ENCODE results near the gene SPINDOC.

SPINDOC gene

DNA sequence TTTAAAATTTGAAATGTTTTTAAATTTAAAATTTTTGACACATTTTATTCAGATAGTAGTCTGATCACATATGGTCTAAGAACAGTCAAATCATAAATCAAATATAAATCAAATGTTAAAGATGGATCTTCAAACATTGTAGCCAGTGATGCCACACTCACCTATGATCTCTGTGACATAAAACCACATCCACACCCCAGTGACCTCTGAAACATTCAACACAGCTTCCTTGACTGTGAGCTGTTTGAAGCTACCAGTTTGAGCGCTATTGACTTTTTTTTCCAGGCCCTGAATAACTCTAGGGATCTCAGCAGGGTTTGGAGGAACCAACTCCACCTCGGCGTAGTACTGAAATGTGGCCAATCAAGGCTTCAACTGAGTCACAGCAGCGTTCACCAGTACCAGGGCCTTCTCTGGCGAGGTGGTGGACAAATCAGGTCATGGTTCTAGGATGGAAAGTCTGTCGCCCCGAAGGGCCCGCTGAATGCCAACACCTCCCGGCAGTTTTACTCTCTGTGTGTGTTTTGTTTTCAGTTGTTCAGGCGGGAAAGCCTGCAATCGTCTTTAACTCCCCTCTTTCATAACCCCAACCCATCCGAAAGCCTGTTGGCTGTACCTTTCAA, 21.4 kb downstream of the SPINDOC start:
- no peak for DNase-seq

DNA sequence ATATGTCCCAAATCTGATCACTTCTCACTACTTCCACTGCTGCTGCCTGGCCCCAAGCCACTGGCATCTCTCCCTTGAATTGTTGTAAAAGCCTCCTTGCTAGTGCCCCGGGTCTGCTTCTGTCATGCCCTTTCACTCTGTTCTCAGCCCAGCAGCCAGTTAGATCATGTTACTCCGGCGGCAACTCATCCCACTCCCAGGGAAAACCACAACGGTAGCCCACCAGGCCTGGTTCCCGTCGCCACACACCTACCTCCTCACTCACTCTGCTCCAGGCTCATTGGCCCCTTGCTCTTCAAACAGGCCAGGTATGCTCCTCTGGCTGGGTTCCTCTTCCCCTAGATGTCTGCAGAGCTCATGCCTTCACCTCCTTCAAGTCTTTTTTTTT, 21.9 kb downstream of the SPINDOC start:
- DNase-seq = no peak

DNA sequence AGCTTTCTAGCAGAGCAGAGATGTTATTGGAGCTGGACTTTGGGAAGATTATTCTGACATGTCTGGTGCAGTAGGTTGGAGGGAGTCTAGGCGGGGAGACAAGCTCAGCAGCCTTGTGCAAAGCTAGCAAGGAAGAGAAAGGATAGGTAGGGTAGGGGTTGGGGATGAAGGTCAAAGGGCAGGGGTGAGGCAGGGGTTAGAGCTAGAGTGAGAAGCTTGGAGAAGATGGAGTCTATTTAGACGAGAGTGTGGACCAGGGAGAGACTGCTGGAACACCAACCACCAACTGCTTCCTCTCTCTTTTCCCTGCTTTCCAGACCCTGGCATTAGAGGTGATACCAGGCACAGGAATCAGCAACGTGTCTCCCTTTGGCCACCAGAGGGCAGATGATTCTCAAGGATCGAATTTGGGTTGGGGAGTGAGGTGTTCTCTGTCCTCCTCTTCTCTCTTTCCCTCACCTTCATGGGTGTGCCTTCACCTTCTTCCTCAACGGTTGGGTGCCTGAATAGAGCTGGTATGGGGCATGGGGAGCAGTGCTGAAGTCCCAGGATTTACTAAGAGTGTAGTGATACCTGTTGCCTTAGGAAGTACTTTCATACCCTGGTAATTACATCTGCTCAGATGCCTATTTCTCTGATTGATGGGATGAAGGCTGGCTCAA, 23.9 kb downstream of the SPINDOC start:
- DNase-seq = peak; percentile 80

DNA sequence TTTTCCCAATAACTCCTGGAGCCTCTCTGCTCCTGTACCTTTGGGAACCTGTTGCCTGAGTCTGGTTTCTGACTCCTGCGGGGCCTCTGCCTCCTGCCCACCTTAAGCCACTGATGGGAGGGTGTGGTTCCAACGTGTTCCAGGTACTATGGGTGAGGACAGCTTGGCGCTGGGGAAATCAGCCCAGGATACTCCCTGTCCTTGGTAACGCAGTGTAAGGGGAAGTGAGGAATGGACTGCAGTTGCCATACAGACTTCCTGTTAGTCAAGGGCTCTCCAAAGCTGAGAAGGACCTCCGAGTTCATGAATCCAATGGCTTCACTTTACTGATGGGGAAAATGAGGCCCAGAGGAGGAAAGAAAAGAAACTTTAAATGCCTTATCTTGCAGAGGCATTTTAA, 24.5 kb downstream of the SPINDOC start:
- no peak for DNase-seq

DNA sequence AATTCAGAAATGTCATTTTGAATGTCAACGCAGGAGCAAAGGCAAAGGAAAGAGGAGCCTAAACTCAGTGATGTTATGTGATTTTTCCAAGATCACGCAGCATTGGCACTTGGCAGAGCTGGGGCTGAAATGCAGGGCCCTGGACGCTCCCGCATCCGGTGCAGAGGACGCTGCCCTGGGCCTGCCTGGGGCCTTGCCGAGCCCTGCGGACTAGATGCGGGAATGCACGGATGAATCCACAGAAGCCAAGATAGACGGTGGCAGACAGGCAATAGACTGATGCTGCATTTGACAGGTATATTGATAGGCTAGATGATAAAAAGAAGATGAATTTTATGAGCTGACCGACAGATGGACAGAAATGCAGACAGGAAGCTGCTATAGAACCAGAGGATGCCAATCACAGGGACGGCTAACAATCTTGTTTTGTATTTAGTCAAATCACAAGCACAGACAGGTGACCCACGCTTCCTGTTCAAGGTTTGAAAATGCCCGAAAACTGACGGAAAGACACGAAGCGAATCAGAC, 25.0 kb downstream of the SPINDOC start:
- no peak for DNase-seq

DNA sequence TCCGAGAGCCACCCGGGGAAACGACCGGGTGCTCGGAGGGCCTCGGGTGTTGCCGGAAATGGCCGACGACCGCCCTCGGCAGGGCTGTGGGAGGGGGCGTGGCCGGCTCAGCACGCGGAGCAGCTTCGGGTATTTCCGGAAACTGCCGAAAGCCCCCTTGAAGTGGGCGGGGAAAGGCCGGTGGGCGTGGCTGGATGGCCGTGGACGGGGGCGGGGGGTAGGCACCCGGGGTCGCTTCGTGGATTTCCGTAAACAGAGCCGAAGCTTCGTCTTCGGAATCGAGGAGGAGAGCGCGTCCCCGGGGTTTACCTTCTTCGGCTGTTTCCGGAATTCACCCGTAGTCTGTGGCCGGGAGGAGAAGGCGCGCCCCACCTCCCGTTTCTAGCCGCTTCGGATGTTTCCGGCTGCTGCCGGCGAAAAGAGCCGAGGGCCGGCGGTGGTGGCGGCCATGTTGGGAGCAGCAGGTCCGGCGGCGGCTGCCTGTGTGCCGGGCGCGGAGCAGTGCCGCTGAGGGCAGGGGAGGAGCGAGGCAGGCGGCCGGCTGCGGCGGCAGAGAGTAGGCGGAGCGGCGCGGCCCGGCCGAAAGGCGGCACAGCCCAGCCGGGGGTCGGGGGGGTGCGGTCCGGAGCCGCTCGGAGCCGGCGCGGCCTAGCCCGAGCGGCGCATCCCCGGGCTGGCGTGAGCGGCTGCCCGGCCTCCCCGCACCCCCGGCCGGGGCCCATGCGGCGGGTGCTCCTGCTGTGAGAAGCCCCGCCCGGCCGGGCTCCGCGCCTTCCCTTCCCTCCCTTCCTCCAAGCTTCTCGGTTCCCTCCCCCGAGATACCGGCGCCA, 25.6 kb downstream of the SPINDOC start, which contains the start of gene MARK2:
MARK2 (plus strand) TSS at position 433 of the 830 bp plus-strand sequence; CDS start at position 830, 397 bp downstream.
- peak; percentile 92 to 99 for DNase-seq

DNA sequence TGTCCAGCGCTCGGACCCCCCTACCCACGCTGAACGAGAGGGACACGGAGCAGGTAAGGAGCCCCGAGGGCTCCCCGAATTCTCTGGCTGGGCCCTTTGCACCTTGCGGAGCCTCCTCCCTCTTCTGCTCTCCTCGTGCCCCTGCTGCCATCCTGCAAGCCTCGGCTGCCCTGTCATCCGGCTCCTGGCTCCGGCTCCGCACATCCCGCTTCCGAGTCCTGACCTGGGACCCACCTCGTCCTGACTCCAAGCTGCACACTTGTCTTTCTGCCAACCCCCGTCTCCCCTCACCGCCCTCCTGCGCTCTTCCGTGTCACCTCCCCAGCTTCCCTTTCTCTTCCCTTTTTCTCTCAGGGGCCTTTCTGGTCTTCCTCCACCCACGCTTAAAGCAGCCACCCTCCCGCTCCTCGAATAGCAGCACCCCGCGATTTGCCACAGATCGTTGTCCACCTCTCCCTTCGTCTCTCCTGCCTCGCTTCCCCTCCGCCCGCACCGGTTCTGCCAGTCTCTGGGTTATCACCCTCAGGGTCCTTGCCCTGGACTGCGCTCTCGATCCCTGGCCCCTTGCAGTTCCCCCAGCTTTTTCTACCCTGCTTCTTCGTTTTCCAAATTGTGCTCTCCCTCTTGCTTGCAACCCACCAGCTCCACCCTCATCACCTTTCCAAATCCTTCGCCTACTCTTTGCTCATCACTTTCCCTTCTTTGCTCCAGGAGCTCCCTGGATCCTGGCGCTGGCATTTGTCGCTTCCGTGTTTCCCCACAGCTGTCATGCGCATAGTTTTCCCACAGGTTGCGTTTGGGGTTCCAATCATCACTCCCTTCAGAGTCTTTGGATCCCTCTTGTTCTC, 26.5 kb downstream of the SPINDOC start:
- DNase-seq = peak in 1 of 2 experiments; percentile 42

DNA sequence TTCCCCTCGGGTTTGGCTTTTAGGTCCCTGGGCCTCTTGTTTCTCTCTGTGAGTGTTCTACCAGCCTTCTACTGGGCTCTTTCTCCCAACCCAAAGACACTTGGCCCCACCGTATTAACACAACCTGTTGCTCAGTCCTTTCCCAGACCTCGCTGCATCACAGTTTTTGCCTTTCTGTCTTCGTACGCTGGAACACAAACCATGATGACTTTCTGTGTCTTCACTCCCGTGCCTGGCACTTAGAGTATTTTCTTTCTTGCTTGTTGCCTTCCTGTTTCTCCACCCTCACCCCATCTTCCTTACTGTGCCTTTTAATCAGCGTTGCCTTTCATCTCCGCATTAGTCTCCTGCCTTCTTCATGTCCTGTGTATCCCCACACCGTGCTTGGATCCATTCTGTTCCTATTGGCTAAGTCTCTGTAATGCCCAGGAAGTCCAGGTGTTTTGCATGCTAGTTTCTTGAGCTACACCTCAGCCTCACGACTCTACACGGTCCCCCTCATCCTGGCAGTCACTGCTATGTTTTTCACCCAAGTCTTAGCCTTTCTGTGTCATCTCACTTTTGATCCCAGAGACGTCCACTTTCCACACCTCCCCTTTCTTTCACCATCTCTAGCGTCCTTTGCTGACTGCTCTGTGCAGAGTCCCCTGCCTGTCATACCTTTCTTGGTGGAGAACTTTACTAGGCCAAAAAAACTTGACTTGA, 27.3 kb downstream of the SPINDOC start:
- peak in 1 of 2 experiments; percentile 40 for DNase-seq

DNA sequence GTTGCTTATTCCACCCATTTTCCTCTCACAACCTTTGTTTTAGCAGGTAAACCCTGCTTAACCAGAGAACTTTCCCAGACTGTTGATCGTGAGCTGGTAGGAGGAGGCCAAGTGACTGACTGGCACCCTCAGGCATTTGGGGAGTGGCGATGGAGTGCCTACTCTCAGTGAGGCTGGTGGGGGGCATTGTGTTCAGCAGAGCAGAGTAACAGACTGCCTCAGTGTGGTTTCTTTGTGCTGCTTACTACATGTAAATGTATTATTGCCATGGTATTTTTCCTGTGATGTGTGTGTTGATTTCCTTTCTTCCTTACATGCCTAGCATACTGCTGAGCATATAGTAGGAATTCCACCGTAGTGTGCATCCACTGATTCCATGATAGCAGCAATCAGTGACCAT, 28.3 kb downstream of the SPINDOC start:
- DNase-seq = no peak

DNA sequence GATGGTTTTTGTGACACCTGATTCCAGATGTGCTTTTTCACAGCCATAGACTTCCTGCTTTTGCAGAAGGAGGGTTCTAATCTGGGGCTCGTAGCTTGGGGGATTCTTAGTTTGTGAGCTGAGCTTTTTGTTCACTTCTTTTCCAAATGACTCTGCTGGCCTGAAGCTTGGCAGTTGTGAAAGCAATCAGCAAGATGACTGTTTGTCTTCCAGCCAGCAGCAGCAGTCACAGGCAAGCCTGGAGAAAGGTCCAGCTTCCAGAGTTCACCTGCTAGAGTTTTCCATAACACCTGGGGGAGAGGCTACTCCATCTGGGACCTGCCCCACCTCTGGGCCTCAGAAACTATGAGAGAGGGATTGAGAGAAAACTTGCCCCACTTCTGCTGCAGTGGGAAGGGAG, 29.8 kb downstream of the SPINDOC start:
- DNase-seq = no peak

DNA sequence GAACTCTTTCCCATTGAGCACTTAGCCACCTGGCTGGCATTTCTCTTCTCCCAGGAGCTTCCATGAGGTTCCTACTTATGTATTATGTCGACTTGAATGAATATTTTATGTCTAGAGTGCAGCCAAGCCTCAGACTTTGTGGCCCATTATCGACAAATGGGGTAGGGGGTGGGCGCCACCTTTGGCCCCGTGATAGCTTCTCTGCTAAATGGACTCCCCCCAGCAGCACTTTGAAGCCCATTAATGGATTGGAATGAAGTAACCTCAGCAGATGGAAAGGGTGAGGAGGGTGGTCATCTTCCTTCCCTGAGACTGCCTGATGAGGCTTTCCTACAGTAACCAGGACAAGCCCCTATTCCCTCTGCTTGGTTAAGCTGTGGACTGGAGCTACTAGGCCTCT, 31.6 kb downstream of the SPINDOC start:
- DNase-seq = no peak

DNA sequence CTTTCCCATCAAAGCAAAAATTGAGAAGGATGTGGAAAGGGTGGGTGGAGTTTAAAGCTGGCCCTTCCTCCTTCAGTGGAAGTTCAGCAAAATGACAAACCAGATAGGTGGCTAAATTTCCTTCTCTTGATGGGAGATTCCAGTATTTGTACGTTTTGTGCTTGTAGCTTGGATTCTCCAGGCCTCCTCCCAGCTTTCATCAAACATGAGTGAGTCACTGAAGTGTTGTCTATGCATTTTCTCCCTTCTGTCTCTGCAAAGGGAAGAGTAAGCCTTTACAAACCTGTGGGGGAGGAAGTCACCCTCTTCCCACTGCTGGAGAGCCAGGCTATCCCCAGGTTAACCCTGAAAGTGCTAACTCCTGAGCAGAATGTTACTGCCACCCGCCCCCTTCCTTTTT, 32.0 kb downstream of the SPINDOC start:
- no peak for DNase-seq

DNA sequence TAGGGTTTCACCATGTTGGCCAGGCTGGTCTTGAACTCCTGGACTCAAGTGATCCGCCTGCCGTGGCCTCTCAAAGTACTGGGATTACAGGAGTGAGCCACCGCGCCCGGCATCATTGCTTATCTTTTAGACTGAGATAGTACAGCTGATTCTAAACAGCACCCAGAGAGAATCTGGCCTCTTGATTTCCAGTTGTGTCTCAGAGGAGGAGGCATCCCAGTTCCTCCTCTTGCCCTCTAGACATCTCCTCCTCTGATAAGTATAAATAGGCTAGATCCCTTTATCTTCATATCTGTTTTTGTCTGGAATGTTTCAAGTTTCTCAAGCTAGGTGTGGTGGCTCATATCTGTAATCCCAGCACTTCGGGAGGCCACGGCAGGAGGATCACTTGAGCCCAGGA, 32.7 kb downstream of the SPINDOC start:
- no peak for DNase-seq

DNA sequence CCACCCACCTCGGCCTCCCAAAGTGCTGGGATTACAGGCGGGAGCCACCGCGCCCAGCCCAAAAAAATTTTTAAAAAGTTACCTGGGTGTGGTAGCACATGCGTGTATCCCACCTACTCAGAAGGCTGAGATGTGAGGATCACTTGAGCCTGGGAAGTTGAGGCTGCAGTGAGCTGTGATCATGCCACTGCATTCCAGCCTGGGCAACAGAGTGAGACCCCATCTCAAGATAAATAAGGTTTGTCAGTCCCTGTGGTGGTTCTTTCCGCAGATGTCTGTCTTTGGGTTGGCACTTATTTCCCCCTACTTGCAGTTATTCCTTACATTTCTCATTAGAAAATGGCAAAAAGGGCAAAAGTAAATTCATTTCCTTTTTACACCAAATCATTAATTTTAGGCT, 33.6 kb downstream of the SPINDOC start:
- DNase-seq = no peak

DNA sequence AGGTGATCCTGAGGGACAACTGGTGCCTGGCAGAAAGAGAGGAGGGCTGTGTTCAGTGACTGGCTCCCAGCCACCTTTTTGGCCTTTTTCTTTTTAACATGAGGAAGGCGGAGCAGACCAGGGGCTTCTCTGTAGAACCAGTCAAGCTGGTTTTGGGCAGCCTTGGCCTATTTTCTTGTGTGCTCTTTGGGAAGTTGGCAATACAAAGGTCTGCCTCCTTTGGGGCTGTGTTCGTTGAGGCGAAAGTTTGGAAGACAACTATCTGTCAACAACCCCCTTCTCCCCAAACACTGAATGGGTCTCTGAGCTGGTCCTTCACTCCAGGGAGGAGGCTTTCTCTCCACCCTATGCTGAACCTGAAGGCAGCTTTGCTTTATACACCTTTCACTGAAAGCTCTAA, 34.1 kb downstream of the SPINDOC start:
- no peak for DNase-seq

DNA sequence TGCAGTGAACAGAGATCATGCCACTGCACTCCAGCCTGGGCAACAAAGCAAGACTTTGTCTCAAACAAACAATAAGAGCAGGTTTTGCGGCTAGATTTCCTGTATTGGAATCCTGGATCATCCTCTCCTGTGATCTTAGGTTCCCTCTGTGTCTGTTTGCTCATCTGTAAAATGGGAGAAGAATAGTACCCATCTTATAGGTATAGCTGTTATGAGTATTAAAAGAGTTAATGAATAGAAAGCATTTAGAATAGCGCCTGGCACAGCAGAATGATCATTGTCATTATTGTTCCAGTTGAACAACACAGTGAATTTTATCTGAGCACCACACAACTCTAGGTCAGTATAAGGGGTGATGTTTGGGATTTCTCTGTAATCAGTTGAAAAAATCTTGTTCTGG, 36.4 kb downstream of the SPINDOC start:
- DNase-seq = no peak

DNA sequence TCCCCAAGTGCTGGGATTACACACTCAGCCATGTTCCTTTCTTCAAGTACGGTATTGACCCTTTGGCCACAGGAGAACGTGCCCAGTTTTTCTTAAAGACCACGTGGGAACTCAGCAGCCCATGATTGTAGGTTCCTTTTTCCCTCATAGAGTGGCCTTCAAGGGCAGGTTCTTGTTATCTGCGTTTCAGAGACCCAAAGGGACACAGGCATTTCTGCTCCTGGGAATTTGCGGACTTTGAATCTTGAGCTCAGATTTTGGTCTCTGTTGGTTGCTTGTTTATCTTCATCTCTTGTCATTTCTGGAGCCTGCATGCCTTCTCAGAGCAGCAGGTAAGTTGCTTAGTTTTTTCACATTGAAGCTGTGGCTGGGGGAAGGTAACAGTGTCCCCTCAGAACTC, 37.7 kb downstream of the SPINDOC start:
- no peak for DNase-seq

DNA sequence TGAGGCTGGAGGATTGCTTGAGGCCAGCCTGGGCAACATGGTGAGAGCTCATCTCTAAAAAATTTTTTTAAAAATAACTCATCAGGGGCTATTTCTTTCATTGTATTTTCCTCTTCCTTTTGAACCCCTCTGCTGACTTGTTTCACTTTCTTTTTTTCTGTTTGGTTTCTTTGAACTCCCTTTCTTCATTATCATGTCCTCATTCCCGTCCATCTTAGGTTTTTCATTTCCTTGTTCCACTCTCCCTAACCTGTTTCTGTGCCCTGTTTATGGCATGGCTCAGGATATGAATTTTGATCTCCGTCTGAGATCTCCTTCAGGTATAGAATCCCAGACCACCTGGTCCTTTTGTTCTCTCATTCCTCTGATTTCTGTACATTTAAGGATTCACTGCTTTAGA, 38.1 kb downstream of the SPINDOC start:
- DNase-seq = no peak

DNA sequence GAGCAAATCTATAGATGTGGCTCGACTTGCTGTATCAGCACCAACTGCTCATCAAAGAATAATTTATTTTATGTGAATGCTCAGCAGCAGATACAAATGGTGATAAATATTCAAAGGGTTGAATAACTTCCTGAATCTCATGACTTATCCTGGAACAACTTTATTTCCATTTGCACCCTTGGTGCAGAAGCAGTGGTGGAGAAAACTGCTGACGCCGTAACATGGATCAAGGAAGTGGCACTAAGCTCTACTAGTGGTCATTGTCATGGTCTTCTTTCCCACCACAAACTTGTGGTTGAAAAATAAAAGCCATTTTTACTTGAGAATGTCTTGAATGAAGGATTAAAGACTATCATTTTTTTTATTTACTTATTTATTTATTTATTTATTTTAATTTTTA, 40.2 kb downstream of the SPINDOC start:
- DNase-seq = no peak

DNA sequence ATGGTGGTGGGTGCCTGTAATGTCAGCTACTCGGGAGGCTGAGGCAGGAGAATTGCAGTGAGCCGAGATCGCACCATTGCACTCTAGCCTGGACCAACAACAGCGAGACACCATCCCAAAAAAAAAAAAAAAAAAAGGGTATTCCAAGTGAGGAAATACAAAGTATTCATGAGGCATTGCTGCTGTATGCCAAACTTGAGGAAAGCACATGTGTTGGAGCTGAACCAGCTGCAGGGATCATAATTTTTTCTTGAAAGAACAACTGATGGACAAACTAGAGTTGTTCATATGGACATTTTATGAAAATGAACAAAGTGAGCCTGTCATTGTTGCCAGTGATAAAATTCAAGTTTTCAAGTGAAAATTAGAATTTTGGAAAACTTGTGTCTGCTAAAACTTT, 41.4 kb downstream of the SPINDOC start:
- no peak for DNase-seq

DNA sequence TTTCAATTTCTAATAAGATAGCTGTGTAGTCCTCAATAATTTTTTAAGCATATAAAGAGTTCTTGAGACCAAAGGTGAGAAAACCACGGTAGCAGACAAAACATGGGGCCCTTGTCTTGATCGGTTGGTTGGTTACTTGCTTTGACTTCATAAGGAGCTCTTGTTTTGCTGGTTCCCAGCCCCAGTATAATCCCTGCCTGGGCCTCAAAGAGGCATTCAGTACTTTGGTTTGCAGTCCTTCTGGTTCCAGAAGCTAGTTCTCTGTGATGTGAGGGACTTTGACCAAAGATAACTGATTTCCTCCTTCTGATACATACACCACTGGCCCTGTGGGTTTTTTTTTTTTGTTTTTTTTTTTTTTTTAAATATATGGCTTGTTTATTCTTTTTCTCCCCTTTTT, 42.7 kb downstream of the SPINDOC start:
- DNase-seq = no peak
